NCI-H1105 (cell line): ENCODE data around the gene POU6F1.
"Not testable (repeated sequence)": the region's sequence is repeated elsewhere in the genome, so short reads cannot be mapped to it uniquely, and the experiment has no call there.

ENCODE experiments used
- DNase-seq: peaks from one replicate; lab custom pipeline; 2025; lab: John Stamatoyannopoulos, UW

Gene POU6F1

GRCh38 chr12:51227112-51227511 lies 9.2 kb upstream of the POU6F1 start:
- DNase-seq: not testable (repeated sequence)

DNA sequence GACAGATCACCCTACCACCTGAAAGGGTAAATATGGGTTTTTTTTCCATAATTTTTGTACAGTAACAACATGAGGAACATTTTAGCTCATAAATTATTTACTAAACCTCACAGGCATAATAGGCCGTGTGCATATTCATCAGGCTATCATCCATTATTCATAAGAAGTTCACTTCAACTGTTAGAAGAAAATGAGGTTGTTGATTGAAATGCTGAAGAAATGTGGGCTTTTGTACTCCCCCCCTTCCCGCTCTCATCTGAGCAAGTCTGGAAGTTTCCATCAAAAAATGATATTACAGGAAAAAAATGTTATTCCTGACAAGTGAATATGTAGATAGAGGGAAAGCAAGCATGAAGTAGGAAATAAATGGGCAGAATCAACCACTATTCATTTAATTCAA lies 7.9 kb upstream of the POU6F1 start:
- DNase-seq: no peak

DNA sequence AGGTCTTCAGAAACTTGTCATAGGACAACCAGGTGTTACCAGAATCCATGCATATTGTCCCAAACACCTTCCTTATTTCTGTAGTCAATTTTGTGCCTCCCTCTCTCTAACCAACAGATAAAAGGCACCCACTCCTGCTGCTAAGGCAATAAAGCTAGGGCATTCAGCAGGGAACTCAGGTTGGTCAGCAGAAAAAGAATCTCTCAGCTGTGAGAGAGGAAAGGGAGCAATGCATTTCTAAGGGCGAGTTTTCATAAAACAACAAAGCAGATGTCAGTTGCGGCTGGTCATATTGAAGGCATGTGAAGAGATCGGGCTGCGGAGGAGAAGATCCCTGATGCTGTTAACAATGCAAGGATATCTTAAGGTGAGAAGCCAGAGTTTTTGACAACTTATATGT lies 7.4 kb upstream of the POU6F1 start:
- DNase-seq: no peak

GRCh38 chr12:51224625-51225024 lies 6.8 kb upstream of the POU6F1 start:
- DNase-seq: no peak

DNA sequence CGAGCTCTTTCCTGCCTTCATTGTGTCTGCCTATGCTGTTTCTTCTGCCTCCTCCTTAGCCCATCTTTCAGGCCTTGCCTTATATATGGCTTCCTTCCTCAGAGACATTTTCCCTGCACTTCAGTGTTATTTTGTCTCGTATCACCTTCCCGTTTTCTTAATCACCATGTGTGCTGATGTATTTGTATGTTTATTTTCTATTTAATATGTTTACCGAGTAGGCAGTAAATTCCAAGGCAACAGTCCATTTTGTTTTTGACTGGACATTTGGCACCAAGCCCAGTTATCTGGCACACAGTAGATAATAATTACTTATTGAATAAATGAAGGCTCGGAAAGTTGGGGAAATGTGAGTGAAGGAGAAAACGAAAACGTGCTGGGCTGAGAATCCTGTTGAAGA lies 4.6 kb upstream of the POU6F1 start:
- no peak for DNase-seq

GRCh38 chr12:51219857-51220256 lies 2.0 kb upstream of the POU6F1 start:
- DNase-seq: not testable (repeated sequence)

GRCh38 chr12:51219322-51219721 lies 1.5 kb upstream of the POU6F1 start:
- no peak for DNase-seq

DNA sequence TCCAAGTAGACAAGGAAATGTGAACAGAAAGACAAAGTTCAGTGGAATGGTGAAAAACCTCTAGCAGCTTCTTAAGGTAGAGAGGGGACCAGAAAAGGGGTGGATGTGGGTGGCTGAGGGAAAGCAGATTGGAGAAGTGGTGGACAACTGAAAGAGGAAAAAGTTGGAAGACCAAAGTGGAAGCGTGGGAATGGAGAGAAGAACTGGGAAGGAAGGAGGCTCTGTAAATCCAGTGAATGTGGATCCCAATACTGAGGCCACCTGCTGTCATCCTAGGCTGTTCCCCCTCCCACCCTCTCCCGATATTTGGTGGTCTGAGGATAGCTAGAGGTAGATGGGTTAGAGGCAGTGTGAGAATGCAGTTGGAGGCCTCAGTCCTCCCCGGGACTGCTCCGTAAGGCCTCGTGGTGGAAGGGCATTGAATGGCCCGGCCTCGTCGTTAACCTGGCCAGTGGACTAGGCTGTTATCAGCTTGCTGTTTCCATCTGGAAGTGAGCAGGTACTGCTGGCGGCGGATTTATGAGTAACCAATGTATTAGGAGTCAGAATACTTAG lies 822 bp upstream of the POU6F1 start:
- DNase-seq: no peak

- DNase-seq: no peak
Observed at GRCh38 chr12:51217133-51217967, 512 bp downstream of the POU6F1 start.

GRCh38 chr12:51216642-51217041 lies 1.2 kb downstream of the POU6F1 start:
- no peak for DNase-seq

DNA sequence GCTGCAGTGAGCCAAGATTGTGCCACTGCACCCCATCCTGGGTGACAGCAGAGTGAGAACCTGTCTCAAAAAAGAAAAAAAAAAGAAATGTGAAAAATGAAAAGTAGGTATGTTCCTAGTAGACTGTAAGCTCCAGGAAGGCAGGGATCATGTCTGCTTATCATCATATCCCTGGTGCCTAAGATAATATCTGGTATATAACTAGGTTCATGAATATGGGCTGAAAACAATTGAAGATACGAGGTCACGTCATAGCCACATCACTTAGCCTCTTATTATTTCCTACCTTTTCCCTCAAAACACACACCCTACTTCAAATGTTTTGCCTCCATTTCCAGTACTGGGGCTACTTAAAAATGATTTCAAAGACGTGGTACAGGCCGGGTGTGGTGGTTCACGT lies 3.0 kb downstream of the POU6F1 start:
- no peak for DNase-seq

GRCh38 chr12:51210690-51211395 lies 7.0 kb downstream of the POU6F1 start:
- no peak for DNase-seq

DNA sequence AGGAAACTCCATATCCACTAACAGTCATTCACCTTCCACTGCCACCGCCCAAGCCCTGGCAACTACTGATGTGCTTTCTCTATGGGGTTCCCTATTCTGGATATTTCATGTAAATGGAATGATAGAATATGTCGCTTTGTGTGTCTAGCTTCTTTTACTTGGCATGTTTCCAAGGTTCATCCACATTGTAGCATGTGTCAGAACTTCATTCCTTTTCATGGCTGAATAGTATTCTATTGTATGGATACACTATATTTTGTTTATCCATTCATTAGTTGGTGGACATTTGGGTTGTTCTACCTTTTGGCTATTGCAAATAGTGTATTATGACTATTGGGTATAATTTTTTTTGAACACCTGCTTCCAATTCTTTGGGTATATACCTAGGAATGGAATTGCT lies 8.6 kb downstream of the POU6F1 start:
- DNase-seq: no peak

GRCh38 chr12:51208016-51208660 lies 9.7 kb downstream of the POU6F1 start:
- no peak for DNase-seq

DNA sequence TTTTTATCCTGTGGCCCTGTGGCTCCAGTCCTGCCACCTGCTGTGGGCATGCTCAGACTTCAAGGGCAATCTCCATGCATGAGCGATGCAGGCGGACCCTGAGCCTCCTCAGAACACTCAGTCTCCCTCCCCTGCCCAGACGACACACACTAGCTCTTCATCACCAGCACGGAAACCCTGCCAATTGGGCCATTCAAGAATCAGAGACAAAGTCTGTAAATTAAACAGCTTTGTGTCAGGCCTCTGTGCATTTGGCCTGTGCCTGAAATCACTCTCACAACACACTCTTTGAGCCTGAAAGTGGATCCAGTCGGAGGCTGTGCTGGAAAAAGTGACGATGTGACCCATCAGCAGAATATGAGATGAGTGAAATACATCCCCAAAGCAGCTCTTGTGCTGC lies 12.5 kb downstream of the POU6F1 start:
- DNase-seq: no peak

GRCh38 chr12:51202718-51203117 lies 15.1 kb downstream of the POU6F1 start:
- no peak for DNase-seq

- DNase-seq: no peak
Observed at GRCh38 chr12:51200806-51201205, 17.1 kb downstream of the POU6F1 start.

- DNase-seq: no peak
Observed at GRCh38 chr12:51200156-51200555, 17.7 kb downstream of the POU6F1 start.

DNA sequence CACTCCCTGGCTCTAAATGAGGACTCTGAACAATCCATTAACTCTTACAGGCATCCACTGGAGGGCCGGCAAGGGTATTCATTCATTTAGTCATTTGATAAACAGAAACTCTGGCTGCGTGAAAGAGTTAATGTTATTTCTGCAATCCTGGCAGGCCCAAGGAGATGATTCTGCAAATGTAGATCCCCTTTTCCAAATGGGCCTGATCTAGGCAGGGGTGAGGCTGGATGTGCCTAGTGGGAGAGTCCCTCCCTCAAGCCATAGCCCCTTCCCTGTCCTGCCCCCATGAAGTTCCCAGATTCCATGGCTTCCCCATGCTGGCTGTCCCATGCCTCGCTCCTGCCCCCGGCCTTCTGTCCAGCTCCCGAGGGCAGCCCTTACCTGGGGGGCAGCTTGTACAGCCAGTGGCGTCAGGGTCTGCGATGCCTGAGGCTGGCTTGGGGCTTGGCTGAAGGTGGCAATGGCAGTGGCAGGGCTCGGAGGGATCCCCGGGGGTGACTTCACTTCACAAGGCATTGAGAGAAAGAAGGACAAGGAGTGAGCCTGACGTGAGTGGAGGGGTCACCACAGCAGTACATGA lies 18.4 kb downstream of the POU6F1 start:
- DNase-seq: no peak

DNA sequence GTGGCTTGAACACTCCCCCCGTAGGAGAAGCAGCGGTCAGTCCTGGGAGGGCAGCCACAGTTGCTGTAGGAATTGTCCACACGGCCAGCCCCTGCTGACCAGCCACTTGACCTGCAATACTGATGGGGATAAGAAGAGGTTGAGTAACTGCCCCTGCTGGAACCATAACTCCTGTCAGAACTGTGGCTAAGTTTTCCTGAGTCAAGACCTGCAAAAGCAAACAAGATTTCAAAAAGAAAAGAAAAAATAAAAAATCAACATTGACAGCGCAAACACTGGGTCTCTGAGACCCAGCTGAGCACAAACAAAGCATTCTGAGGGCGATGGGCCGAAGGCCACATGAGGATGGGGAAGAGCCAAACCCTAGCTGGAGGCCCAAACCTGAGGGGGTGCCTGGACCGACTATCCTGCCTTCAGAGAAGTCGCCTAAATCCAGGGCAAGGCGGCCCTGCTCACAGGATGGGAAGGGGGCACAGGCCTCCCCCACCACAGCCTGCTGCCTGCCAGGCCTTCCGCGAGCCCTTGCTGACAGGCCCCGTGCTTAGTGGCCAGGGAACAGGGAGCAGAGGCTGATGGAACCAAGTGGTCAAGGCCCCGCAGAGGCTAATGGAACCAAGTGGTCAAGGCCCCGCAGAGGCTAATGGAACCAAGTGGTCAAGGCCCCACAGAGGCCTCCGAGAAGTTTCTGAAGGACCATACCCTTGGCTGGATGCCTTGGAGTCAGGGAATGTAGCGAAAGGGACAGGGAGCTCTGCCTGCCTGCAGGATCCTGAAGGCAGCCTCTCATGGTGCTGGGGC lies 19.1 kb downstream of the POU6F1 start:
- no peak for DNase-seq

DNA sequence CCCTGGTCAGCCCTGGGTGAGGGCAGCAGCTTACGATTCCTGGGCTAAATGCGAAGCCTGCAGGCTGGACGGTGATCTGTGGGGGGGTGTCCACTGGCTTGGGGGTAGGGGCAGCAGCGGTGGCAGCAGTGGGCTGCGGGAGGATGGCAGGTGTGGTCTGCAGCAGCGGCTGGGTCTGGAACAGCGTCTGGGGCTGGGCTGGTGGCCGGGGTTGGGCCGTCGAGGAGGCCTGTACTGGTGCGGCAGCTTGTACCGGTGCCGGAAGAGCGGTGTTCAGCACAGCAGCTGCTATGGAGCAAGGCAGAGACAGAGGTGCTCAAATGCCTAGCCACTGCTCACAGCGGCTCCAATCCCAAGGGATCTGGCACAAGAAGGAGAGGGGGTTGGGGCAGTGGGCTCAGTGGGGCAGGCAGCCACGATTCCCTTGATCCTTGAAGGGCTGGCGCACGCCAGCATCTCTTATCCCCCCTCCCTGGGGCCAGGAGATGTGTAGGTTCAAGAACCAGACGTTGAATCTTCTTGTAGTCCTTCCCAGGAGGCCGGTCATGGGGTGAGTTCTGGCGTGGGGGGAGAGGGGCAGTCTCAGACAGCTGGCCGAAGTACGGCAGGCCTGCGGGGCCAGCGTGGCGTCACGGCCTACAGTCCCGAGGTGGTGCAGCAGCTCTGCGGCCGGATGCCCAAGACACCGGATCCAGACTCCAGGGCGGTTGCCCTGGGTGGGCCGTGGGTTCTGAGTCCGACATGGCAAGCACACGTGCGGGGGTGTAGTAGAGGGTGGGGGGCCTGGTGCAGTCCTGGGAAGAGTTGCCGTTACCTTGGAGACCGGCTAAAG lies 19.9 kb downstream of the POU6F1 start:
- DNase-seq: no peak
